ENCODE measurements around the gene HMOX2.
A peak's percentile ranks its signal among the peaks of the same experiment; 100 is the strongest.

Gene HMOX2

GRCh38 chr16:4523686-4524085 is 47.5 kb downstream of the HMOX2 start:
- no peak for DNase-seq (ENCODE audit: low read depth)

- no peak for DNase-seq (ENCODE audit: low read depth)
Measured at GRCh38 chr16:4524571-4524970, 48.4 kb downstream of the HMOX2 start.

GRCh38 chr16:4525069-4525468 is 48.9 kb downstream of the HMOX2 start:
- no peak for DNase-seq (ENCODE audit: low read depth)

GRCh38 chr16:4525634-4526277 is 49.6 kb downstream of the HMOX2 start:
- DNase-seq (ENCODE audit: low read depth) = no peak

- DNase-seq (ENCODE audit: low read depth) = no peak
Measured at GRCh38 chr16:4529085-4530060, 53.2 kb downstream of the HMOX2 start.

- no peak for DNase-seq (ENCODE audit: low read depth)
Measured at GRCh38 chr16:4531811-4532210, 55.6 kb downstream of the HMOX2 start.

- DNase-seq (ENCODE audit: low read depth) = no peak
Measured at GRCh38 chr16:4532238-4532637, 56.0 kb downstream of the HMOX2 start.

GRCh38 chr16:4533490-4533889 is 57.3 kb downstream of the HMOX2 start:
- no peak for DNase-seq (ENCODE audit: low read depth)

- DNase-seq (ENCODE audit: low read depth) = no peak
Measured at GRCh38 chr16:4534151-4534790, 58.1 kb downstream of the HMOX2 start.

- no peak for DNase-seq (ENCODE audit: low read depth)
Measured at GRCh38 chr16:4535627-4536108, 59.5 kb downstream of the HMOX2 start.

GRCh38 chr16:4536391-4537106 is 60.4 kb downstream of the HMOX2 start:
- no peak for DNase-seq (ENCODE audit: low read depth)

- DNase-seq (ENCODE audit: low read depth) = no peak
Measured at GRCh38 chr16:4537376-4538343, 61.5 kb downstream of the HMOX2 start.

- DNase-seq (ENCODE audit: low read depth) = peak; percentile 96
Measured at GRCh38 chr16:4538350-4539235, 62.4 kb downstream of the HMOX2 start, which contains the start of gene CDIP1. Gene CDIP1, minus strand, starts transcription at chr16:4538773. Its CDS starts 24,643 bp downstream, at chr16:4514130.

GRCh38 chr16:4539716-4540284 is 63.6 kb downstream of the HMOX2 start:
- DNase-seq (ENCODE audit: low read depth) = no peak

GRCh38 chr16:4544473-4544872 is 68.3 kb downstream of the HMOX2 start:
- no peak for DNase-seq (ENCODE audit: low read depth)

- DNase-seq (ENCODE audit: low read depth) = no peak
Measured at GRCh38 chr16:4548124-4548523, 71.9 kb downstream of the HMOX2 start.

GRCh38 chr16:4550591-4550990 is 74.4 kb downstream of the HMOX2 start:
- DNase-seq (ENCODE audit: low read depth) = no peak

GRCh38 chr16:4552541-4552940 is 76.3 kb downstream of the HMOX2 start:
- DNase-seq (ENCODE audit: low read depth) = no peak

GRCh38 chr16:4556112-4556511 is 79.9 kb downstream of the HMOX2 start, which contains the start of gene C16orf96:
Gene C16orf96, plus strand, starts transcription at chr16:4556340. Its CDS starts 150 bp downstream, at chr16:4556490.
- no peak for DNase-seq (ENCODE audit: low read depth)

All from stimulated activated CD4-positive, alpha-beta T cell treated with anti-CD3 and anti-CD28 coated beads, Interleukin-2, amount 100 ng/mL, for 4 hours (primary cell).